HepG2 (cell line): ENCODE measurements around the gene ZNHIT1. TPM values are rescaled to one million over a fixed set of nuclear protein-coding genes. Genes with fewer than 3 reads are reported as not detected.

Experiments used
- CREM ChIP-seq, 2 experiments: sonication (generic) in 1 of 2; formaldehyde crosslinking in 1 of 2; IDR thresholded peaks; 2 replicates each; pipeline versions ENCODE4 v1.4.0 to v1.6.1; 2016 to 2020; ENCODE audit warnings: antibody characterized with exemption in 1 of 2, mild to moderate bottlenecking in 1 of 2, missing genetic modification reagents in 1 of 2
- HIC2 ChIP-seq: sonication (generic); formaldehyde crosslinking; IDR thresholded peaks from 2 replicates; pipeline ENCODE4 v1.9.0; 2022; ENCODE audit warnings: low read depth, missing genetic modification reagents
- HNF4A ChIP-seq: sonication (generic); formaldehyde crosslinking; IDR thresholded peaks from 2 replicates; pipeline ENCODE4 v1.4.0; 2020; ENCODE audit warnings: missing genetic modification reagents
- HNRNPK ChIP-seq: fragments of 200-400 bp; formaldehyde crosslinking; IDR thresholded peaks from 2 replicates; pipeline ENCODE4 v1.6.1; 2018; ENCODE audit warnings: low read length, low read depth, moderate library complexity, mild to moderate bottlenecking; ENCODE audit not compliant: poor library complexity, severe bottlenecking
- KAT7 ChIP-seq: IDR thresholded peaks from 2 replicates; pipeline ENCODE4 v1.6.1; 2018; ENCODE audit warnings: borderline replicate concordance, missing compliant biosample characterization
- KDM6A ChIP-seq: IDR thresholded peaks from 2 replicates; pipeline ENCODE4 v1.6.1; 2016; ENCODE audit warnings: low read depth
- NCOA5 ChIP-seq: sonication (generic); formaldehyde crosslinking; IDR thresholded peaks from 2 replicates; pipeline ENCODE4 v1.4.0; 2020; ENCODE audit warnings: missing genetic modification reagents
- PLRG1 ChIP-seq: fragments of 450-650 bp; conservative IDR thresholded peaks from 2 replicates; pipeline ENCODE4 v1.6.1; 2016
- POGZ ChIP-seq: sonication (generic); formaldehyde crosslinking; IDR thresholded peaks from 2 replicates; pipeline ENCODE4 v1.4.0; 2020; ENCODE audit warnings: mild to moderate bottlenecking, missing genetic modification reagents
- PRDM4 ChIP-seq: sonication (generic); formaldehyde crosslinking; IDR thresholded peaks from 2 replicates; pipeline ENCODE4 v1.9.0; 2021; ENCODE audit warnings: missing genetic modification reagents, borderline replicate concordance
- RFXANK ChIP-seq: IDR thresholded peaks from 2 replicates; pipeline ENCODE4 v1.6.1; 2016
- TRIM22 ChIP-seq: fragments of 450-650 bp; IDR thresholded peaks from 2 replicates; pipeline ENCODE4 v1.6.1; 2017
- ZBTB10 ChIP-seq: sonication (generic); formaldehyde crosslinking; IDR thresholded peaks from 2 replicates; pipeline ENCODE4 v1.4.0; 2020; ENCODE audit warnings: missing genetic modification reagents, borderline replicate concordance
- ZBTB25 ChIP-seq: IDR thresholded peaks from 2 replicates; pipeline ENCODE4 v1.6.1; 2018; ENCODE audit warnings: missing genetic modification reagents
- ZBTB42 ChIP-seq: sonication (generic); formaldehyde crosslinking; IDR thresholded peaks from 2 replicates; pipeline ENCODE4 v1.5.0; 2020; ENCODE audit warnings: mild to moderate bottlenecking, missing genetic modification reagents
- ZBTB43 ChIP-seq: sonication (generic); formaldehyde crosslinking; conservative IDR thresholded peaks from 2 replicates; pipeline ENCODE4 v1.4.0; 2020; ENCODE audit warnings: missing genetic modification reagents
- ZFP41 ChIP-seq: sonication (generic); formaldehyde crosslinking; IDR thresholded peaks from 2 replicates; pipeline ENCODE4 v1.4.0; 2020; ENCODE audit warnings: mild to moderate bottlenecking, missing genetic modification reagents, borderline replicate concordance
- ZMYM4 ChIP-seq: sonication (generic); formaldehyde crosslinking; IDR thresholded peaks from 2 replicates; pipeline ENCODE4 v1.8.1; 2023; ENCODE audit warnings: mild to moderate bottlenecking, missing genetic modification reagents
- ZNF382 ChIP-seq: sonication (generic); formaldehyde crosslinking; IDR thresholded peaks from 2 replicates; pipeline ENCODE4 v1.5.0; 2020; ENCODE audit warnings: missing genetic modification reagents, mild to moderate bottlenecking, borderline replicate concordance
- ZNF660 ChIP-seq: sonication (generic); formaldehyde crosslinking; IDR thresholded peaks from 2 replicates; pipeline ENCODE4 v1.5.1; 2020; ENCODE audit warnings: mild to moderate bottlenecking, low read depth, missing genetic modification reagents, borderline replicate concordance
- ZSCAN21 ChIP-seq: sonication (generic); formaldehyde crosslinking; IDR thresholded peaks from 2 replicates; pipeline ENCODE4 v1.8.0; 2022; ENCODE audit warnings: mild to moderate bottlenecking, missing genetic modification reagents, moderate library complexity, borderline replicate concordance
- polyA plus RNA-seq, 8 experiments: library from polyadenylated mRNA; depleted of rRNA in 3 of 8; stranded (reverse) in 7 of 8; unstranded in 1 of 8; fragments of >200 nt; fragmentation: Illumina TruSeq in 4 of 8; extraction: Trizol in 4 of 8; gene quantifications; 2 replicates each; pipeline versions ENCODE4 v1.2.1 to v1.2.3, GENCODE V29; 2011 to 2016; ENCODE audit warnings: low read depth in 4 of 8, missing spikeins in 1 of 8, mixed read lengths in 1 of 8; ENCODE audit not compliant: insufficient read depth in 1 of 8
- total RNA-seq, 5 experiments: library from RNA; depleted of rRNA; stranded (reverse); fragments of >200 nt; fragmentation: Illumina TruSeq; extraction: Trizol; gene quantifications; 2 replicates each; pipeline ENCODE4 v1.2.3, GENCODE V29; 2016; ENCODE audit warnings: low read depth in 1 of 5

Gene ZNHIT1
- total and polyA plus RNA-seq, 2 of the 13 experiments (the other 11 are each of a cell fraction or from before 2014, with no cell fraction given): 32.5 to 64.5 TPM

- TF ChIP-seq TRIM22: no peak
- TF ChIP-seq HNF4A (CRISPR knock-in tag): no peak
- TF ChIP-seq POGZ (CRISPR knock-in tag): no peak
- no peak for TF ChIP-seq ZMYM4 (CRISPR knock-in tag)
- no peak for TF ChIP-seq ZBTB43 (CRISPR knock-in tag)
- no peak for TF ChIP-seq HIC2 (CRISPR knock-in tag)
- no peak for TF ChIP-seq CREM (IDR thresholded peaks at IDR 0.05)
- TF ChIP-seq CREM (CRISPR knock-in tag; IDR thresholded peaks at IDR 0.05): no peak
- TF ChIP-seq HNRNPK: no peak
- no peak for TF ChIP-seq PLRG1
- no peak for TF ChIP-seq ZBTB25 (CRISPR knock-in tag)
- TF ChIP-seq ZNF382 (CRISPR knock-in tag): no peak
- no peak for TF ChIP-seq ZBTB42 (CRISPR knock-in tag)
- TF ChIP-seq ZNF660: no peak
- TF ChIP-seq PRDM4 (CRISPR knock-in tag): no peak
- no peak for TF ChIP-seq ZSCAN21 (CRISPR knock-in tag)
- TF ChIP-seq KAT7 (CRISPR knock-in tag): no peak
- TF ChIP-seq RFXANK (CRISPR knock-in tag): no peak
- no peak for TF ChIP-seq KDM6A (CRISPR knock-in tag)
- no peak for TF ChIP-seq ZFP41 (CRISPR knock-in tag)
- TF ChIP-seq ZBTB10: no peak
- TF ChIP-seq NCOA5 (CRISPR knock-in tag): no peak
Observed at GRCh38 chr7:101231644-101232043, 13.7 kb downstream of the ZNHIT1 start (continued).
